Chondrocyte (in vitro differentiated cells): Measurements from ENCODE around the gene MXI1. TPM values are rescaled to one million over a fixed set of nuclear protein-coding genes. Genes with fewer than 3 reads are reported as not detected.

Experiments used
- DNase-seq: peaks from one replicate; pipeline ENCODE4 v3.0.0; 2021; ENCODE audit warnings: mixed read lengths, low spot score
- H3K27ac Mint-ChIP-seq: one replicate; pipeline ENCODE4 v1.8.0; 2021; ENCODE audit warnings: mild to moderate bottlenecking, moderate library complexity, mixed read lengths; ENCODE audit not compliant: unreplicated experiment
- H3K27me3 Mint-ChIP-seq: 2 replicates; pipeline ENCODE4 v1.8.0; 2021; ENCODE audit warnings: low read depth, mixed read lengths
- H3K36me3 Mint-ChIP-seq: 2 replicates; pipeline ENCODE4 v1.8.0; 2021; ENCODE audit warnings: low read depth, mixed read lengths
- H3K4me1 Mint-ChIP-seq: 2 replicates; pipeline ENCODE4 v1.8.0; 2021; ENCODE audit warnings: low read depth, mild to moderate bottlenecking, mixed read lengths
- H3K4me3 Mint-ChIP-seq: one replicate; pipeline ENCODE4 v1.8.0; 2021; ENCODE audit warnings: mild to moderate bottlenecking, moderate library complexity, mixed read lengths; ENCODE audit not compliant: unreplicated experiment
- H3K9me3 Mint-ChIP-seq: 2 replicates; pipeline ENCODE4 v1.8.0; 2021; ENCODE audit warnings: low read depth, mixed read lengths
- CTCF ChIP-seq: fragments of 200-600 bp; sonication (generic); IDR thresholded peaks from 2 replicates; pipeline ENCODE4 v1.5.0; 2021; ENCODE audit warnings: antibody characterized with exemption, mild to moderate bottlenecking, moderate library complexity
- total RNA-seq: library from RNA; stranded (reverse); gene quantifications from 3 replicates; pipeline ENCODE4 v1.2.1, GENCODE V29; 2021

MXI1 gene
- total RNA-seq, 1 donor from 2014 or later: 26.8 TPM

DNA sequence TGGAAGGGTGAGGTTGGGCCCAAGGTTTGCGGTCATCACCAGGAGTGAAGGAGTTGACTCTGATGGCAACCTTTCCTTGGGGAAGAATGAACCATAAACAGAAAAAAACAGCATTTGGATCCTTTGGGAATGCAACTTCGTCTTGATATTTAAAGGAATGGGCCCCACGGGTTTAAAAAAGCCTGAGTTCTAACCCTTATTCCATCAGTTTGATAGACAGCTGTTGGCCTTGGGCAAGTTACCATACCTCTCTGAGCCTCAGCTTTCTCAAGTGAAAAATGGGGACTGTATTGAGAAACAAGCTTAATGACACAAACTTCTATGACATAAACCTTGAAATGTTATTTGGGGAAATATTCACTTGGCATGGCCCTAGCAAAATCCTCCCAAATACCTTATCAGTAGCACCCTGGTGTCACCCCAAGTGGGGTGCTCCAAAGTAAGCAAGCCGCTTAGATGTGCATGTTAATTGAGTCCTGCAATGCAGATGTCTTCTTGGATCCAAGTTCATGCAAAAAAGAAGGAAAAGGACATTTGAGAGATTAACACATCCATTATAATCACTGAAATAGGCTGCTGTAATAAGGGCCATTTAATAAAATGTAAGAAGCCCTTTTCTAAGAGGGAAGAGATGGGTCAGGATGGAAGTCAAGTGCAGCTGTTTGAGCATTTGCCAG lies 13.8 kb downstream of the MXI1 start:
- H3K27ac Mint-ChIP-seq: peak overlapping the region; percentile 87

GRCh38 chr10:110221721-110222261 lies 14.4 kb downstream of the MXI1 start:
- no peaks in the 10 kb centered on the region for H3K9me3 Mint-ChIP-seq
- no peaks in the 10 kb centered on the region for H3K27me3 Mint-ChIP-seq
- H3K27ac Mint-ChIP-seq: peak overlapping the region; percentile 87
- H3K4me3 Mint-ChIP-seq: peak overlapping the region; percentile 74
- H3K4me1 Mint-ChIP-seq: peaks cover 33% of the 10 kb centered on the region
- peak; percentile 71 for TF ChIP-seq CTCF
- DNase-seq: no peak
- no peaks in the 10 kb centered on the region for H3K36me3 Mint-ChIP-seq

More for the DNA sequence above, 13.8 kb downstream of the MXI1 start:
- Mint-ChIP-seq H3K4me1 (peaks cover 35% of the 10 kb centered on the region), H3K36me3 (no peaks in the 10 kb centered on the region), H3K9me3 (no peaks in the 10 kb centered on the region), H3K4me3 (peak overlapping the region; percentile 74), H3K27me3 (no peaks in the 10 kb centered on the region)
- no peak for DNase-seq
- TF ChIP-seq CTCF: no peak

GRCh38 chr10:110222641-110223297 lies 15.4 kb downstream of the MXI1 start:
- Mint-ChIP-seq H3K27me3 (no peaks in the 10 kb centered on the region), H3K9me3 (no peaks in the 10 kb centered on the region), H3K36me3 (no peaks in the 10 kb centered on the region), H3K4me1 (peaks cover 29% of the 10 kb centered on the region), H3K27ac (no peak overlapping the region), H3K4me3 (no peak overlapping the region)
- TF ChIP-seq CTCF: no peak
- no peak for DNase-seq

DNA sequence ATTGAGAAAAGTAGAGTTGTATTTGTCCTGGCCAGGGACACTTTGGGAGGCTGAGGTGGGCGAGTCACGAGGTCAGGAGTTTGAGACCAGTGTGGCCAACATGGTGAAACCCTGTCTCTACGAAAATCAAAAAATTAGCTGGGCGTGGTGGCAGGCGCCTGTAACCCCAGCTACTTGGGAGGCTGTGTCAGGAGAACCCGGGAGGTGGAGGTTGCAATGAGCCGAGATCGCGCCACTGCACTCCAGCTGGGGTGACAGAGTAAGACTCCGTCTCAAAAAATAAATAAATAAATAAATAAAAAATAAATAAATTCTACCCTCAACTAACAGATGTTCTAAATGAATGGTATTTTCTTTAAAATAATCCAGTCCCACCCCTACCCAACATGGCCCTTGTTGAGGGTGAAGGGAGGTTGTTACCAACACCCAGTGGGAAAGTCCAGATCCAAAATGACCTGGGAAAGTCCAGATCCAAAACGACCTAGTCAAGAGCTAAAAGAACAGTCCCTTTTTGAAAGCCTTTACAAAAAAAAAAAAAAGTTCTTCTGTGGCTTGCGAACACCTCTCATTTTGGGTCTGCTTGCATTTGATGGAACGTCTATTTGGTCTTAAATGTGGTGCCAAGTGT lies 16.0 kb downstream of the MXI1 start:
- Mint-ChIP-seq H3K4me1 (peaks cover 33% of the 10 kb centered on the region), H3K27ac (no peak overlapping the region), H3K27me3 (no peaks in the 10 kb centered on the region), H3K9me3 (no peaks in the 10 kb centered on the region), H3K36me3 (peaks cover under 1% of the 10 kb centered on the region), H3K4me3 (no peak overlapping the region)
- no peak for DNase-seq
- no peak for TF ChIP-seq CTCF

GRCh38 chr10:110224992-110225391 lies 17.6 kb downstream of the MXI1 start:
- peak overlapping the region; percentile 78 for H3K4me3 Mint-ChIP-seq
- no peaks in the 10 kb centered on the region for H3K9me3 Mint-ChIP-seq
- TF ChIP-seq CTCF: no peak
- peaks cover 3% of the 10 kb centered on the region for H3K36me3 Mint-ChIP-seq
- H3K27ac Mint-ChIP-seq: peak overlapping the region; percentile 84
- H3K4me1 Mint-ChIP-seq: peaks cover 36% of the 10 kb centered on the region
- H3K27me3 Mint-ChIP-seq: no peaks in the 10 kb centered on the region
- DNase-seq: no peak
